Smooth muscle cell (in vitro differentiated cells): ENCODE measurements around the gene JPH3. TPM values are rescaled to one million over a fixed set of nuclear protein-coding genes. Genes with fewer than 3 reads are reported as not detected.

ENCODE experiments used
- DNase-seq: peaks from one replicate; lab custom pipeline; 2025; ENCODE audit not compliant: unreplicated experiment; lab: John Stamatoyannopoulos, UW
- H2AFZ ChIP-seq: fragments of 200-600 bp; sonication (generic); 2 replicates; pipeline ENCODE4 v1.6.0; 2016; ENCODE audit warnings: antibody characterized with exemption, low read depth, mild to moderate bottlenecking
- H3F3A ChIP-seq: fragments of 200-600 bp; sonication (generic); 2 replicates; pipeline ENCODE4 v1.6.0; 2017; ENCODE audit warnings: antibody characterized with exemption, low read depth
- H3K27ac ChIP-seq: fragments of 200-600 bp; sonication (generic); 2 replicates; pipeline ENCODE4 v1.5.1; 2016; ENCODE audit warnings: low read depth, mild to moderate bottlenecking
- H3K27me3 ChIP-seq: fragments of 200-600 bp; sonication (generic); 2 replicates; pipeline ENCODE4 v1.6.1; 2016; ENCODE audit warnings: low read depth, mild to moderate bottlenecking
- H3K36me3 ChIP-seq: fragments of 200-600 bp; sonication (generic); 2 replicates; pipeline ENCODE4 v1.5.1; 2016; ENCODE audit warnings: low read depth
- H3K4me1 ChIP-seq: fragments of 200-600 bp; sonication (generic); 2 replicates; pipeline ENCODE4 v1.5.1; 2016; ENCODE audit warnings: low read depth
- H3K4me2 ChIP-seq: fragments of 200-600 bp; sonication (generic); 2 replicates; pipeline ENCODE4 v1.6.0; 2016; ENCODE audit warnings: mild to moderate bottlenecking
- H3K4me3 ChIP-seq: fragments of 200-600 bp; sonication (generic); 2 replicates; pipeline ENCODE4 v1.5.1; 2016; ENCODE audit warnings: mild to moderate bottlenecking
- H3K79me2 ChIP-seq: fragments of 200-600 bp; sonication (generic); 2 replicates; pipeline ENCODE4 v1.6.0; 2016; ENCODE audit warnings: low read depth, mild to moderate bottlenecking
- H3K9ac ChIP-seq: fragments of 200-600 bp; sonication (generic); 2 replicates; pipeline ENCODE4 v1.6.0; 2016; ENCODE audit warnings: low read depth
- H3K9me3 ChIP-seq: fragments of 200-600 bp; sonication (generic); replicated peaks from 2 replicates; pipeline ENCODE4 v1.5.1; 2016; ENCODE audit warnings: low read depth
- H4K20me1 ChIP-seq: fragments of 200-600 bp; sonication (generic); 2 replicates; pipeline ENCODE4 v1.6.0; 2016; ENCODE audit warnings: low read depth
- WGBS: methylation state at CpG from one replicate; pipeline ENCODE4 v1.1.7; 2016; ENCODE audit warnings: low lambda C conversion rate; 5-methylcytosine and 5-hydroxymethylcytosine counted together
- polyA plus RNA-seq: library from polyadenylated mRNA; unstranded; fragments of >200 nt; fragmentation: Nextera tagmentation; extraction: Ambion mirVana; gene quantifications from 2 replicates; pipeline ENCODE4 v1.2.1, GENCODE V29; 2016
- total RNA-seq: library from RNA; depleted of rRNA; stranded (reverse); fragments of >200 nt; gene quantifications from 2 replicates; pipeline ENCODE4 v1.2.3, GENCODE V29; 2014
- TF ChIP-seq, protein P1 (sequence below): fragments of 200-600 bp; sonication (generic); IDR thresholded peaks from 2 replicates; pipeline ENCODE4 v1.5.1; 2017; ENCODE audit warnings: borderline replicate concordance, mild to moderate bottlenecking, antibody characterized with exemption; ENCODE audit not compliant: insufficient read depth, poor library complexity, severe bottlenecking

JPH3 gene
- total and polyA plus RNA-seq, 2 experiments from 2014 or later = 2.1 to 2.4 TPM

- 96% methylated on average over 20 of the region's 20 CpGs for WGBS
- no peaks in the 10 kb centered on the region for H3K79me2 ChIP-seq
Observed at GRCh38 chr16:87694441-87695125, 92.3 kb downstream of the JPH3 start.

DNA sequence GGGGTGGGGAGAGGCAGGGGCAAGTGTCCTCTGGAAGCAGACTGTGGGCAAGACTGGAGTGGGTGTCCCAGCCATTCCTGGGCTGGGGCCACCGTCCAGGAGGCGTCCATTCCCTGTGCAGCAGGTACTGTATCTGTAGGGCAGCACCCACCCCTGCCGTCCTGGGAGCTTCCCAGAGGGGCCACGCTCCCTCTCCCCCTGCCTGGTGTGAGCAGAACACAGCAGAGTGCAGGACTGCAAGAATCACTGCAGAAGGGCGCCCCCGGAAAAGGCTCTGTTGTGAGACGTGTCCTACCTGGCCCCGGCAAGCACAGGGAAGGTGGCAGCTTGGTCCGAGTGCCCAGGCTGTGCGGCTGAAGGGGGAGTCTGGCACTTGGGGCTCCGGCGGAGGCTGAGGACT, 93.2 kb downstream of the JPH3 start:
- 98% methylated on average over 12 of the region's 12 CpGs for WGBS
- Histone ChIP-seq H3K27ac (no peak overlapping the region), H3K27me3 (no peaks in the 10 kb centered on the region), H4K20me1 (no peaks in the 10 kb centered on the region), H2AFZ (no peak overlapping the region), H3K79me2 (no peaks in the 10 kb centered on the region), H3K4me2 (no peak overlapping the region), H3K9ac (no peak overlapping the region), H3K36me3 (no peaks in the 10 kb centered on the region), H3K4me1 (no peaks in the 10 kb centered on the region), H3K9me3 (no peaks in the 10 kb centered on the region), H3K4me3 (no peak overlapping the region), H3F3A (no peaks in the 10 kb centered on the region)
- DNase-seq = no peak
- TF ChIP-seq, protein P1, sequence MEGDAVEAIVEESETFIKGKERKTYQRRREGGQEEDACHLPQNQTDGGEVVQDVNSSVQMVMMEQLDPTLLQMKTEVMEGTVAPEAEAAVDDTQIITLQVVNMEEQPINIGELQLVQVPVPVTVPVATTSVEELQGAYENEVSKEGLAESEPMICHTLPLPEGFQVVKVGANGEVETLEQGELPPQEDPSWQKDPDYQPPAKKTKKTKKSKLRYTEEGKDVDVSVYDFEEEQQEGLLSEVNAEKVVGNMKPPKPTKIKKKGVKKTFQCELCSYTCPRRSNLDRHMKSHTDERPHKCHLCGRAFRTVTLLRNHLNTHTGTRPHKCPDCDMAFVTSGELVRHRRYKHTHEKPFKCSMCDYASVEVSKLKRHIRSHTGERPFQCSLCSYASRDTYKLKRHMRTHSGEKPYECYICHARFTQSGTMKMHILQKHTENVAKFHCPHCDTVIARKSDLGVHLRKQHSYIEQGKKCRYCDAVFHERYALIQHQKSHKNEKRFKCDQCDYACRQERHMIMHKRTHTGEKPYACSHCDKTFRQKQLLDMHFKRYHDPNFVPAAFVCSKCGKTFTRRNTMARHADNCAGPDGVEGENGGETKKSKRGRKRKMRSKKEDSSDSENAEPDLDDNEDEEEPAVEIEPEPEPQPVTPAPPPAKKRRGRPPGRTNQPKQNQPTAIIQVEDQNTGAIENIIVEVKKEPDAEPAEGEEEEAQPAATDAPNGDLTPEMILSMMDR = no peak

More at GRCh38 chr16:87694441-87695125, 92.3 kb downstream of the JPH3 start:
- H3K9ac ChIP-seq = no peak overlapping the region
- no peak overlapping the region for H3K4me2 ChIP-seq
- no peak overlapping the region for H3K4me3 ChIP-seq
- no peak overlapping the region for H3K27ac ChIP-seq
- no peaks in the 10 kb centered on the region for H3K36me3 ChIP-seq
- no peaks in the 10 kb centered on the region for H4K20me1 ChIP-seq
- H3K4me1 ChIP-seq = no peaks in the 10 kb centered on the region
- H3K27me3 ChIP-seq = no peaks in the 10 kb centered on the region
- TF ChIP-seq, protein P1 = no peak
- no peaks in the 10 kb centered on the region for H3K9me3 ChIP-seq
- H3F3A ChIP-seq = no peaks in the 10 kb centered on the region
- H2AFZ ChIP-seq = no peak overlapping the region
- no peak for DNase-seq

DNA sequence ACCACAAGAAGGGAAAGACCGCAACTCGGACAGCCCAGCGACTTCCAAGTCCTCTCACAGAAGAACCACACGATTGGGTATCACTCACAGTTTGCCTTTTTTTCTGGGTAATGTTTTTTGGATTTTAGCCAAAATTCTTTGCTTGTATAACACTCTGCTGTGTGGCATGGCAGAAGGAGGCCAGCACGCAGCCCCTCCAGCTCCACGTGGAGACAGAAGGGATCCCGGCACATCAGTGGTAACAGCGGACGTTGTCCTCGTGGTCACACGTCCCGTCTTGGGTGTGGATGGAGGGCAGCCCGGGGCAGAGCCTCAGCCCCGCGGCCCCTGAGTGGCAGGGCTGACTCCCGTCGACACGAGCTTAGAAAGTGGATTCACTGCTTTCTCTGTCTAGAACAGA, 94.4 kb downstream of the JPH3 start:
- WGBS = 94% methylated on average over 18 of the region's 18 CpGs
- no peaks in the 10 kb centered on the region for H3K9me3 ChIP-seq
- no peak overlapping the region for H2AFZ ChIP-seq
- TF ChIP-seq, protein P1 = no peak
- H3K36me3 ChIP-seq = no peaks in the 10 kb centered on the region
- no peaks in the 10 kb centered on the region for H3K4me1 ChIP-seq
- no peaks in the 10 kb centered on the region for H3K79me2 ChIP-seq
- no peaks in the 10 kb centered on the region for H4K20me1 ChIP-seq
- no peak for DNase-seq
- no peak overlapping the region for H3K4me2 ChIP-seq
- no peak overlapping the region for H3K9ac ChIP-seq
- H3F3A ChIP-seq = no peaks in the 10 kb centered on the region
- H3K27me3 ChIP-seq = no peaks in the 10 kb centered on the region
- H3K27ac ChIP-seq = no peak overlapping the region
- no peak overlapping the region for H3K4me3 ChIP-seq

DNA sequence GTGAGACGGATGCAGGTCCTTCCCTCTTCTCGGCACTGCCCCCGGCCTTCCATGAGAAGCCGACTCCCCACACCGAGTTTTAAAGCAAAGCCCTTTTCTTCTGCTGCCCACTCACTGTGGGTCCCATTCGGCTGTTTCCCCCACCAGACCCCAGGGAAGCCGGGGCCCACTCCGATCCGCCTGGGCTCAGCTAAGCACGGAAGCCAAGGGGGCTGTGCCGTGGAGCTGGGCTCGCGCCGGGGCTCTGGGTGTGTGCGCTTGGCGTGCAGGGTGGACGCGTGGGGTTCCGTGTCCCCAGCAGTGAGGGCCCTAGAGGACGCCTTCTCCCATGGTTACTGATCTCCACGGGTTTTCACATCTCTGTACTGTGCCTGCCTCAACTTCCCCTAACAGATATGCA, 94.9 kb downstream of the JPH3 start:
- Histone ChIP-seq H3K9me3 (no peaks in the 10 kb centered on the region), H3K4me2 (no peak overlapping the region), H3K4me1 (no peaks in the 10 kb centered on the region), H3K27me3 (no peaks in the 10 kb centered on the region), H3F3A (no peaks in the 10 kb centered on the region), H3K36me3 (no peaks in the 10 kb centered on the region), H3K4me3 (no peak overlapping the region), H3K27ac (no peak overlapping the region), H4K20me1 (no peaks in the 10 kb centered on the region), H2AFZ (no peak overlapping the region), H3K9ac (no peak overlapping the region), H3K79me2 (no peaks in the 10 kb centered on the region)
- no peak for DNase-seq
- 96% methylated on average over 21 of the region's 21 CpGs for WGBS
- TF ChIP-seq, protein P1 = no peak
